Measurements from ENCODE around the gene CLDN15.
"Not testable (repeated sequence)": the region's sequence is repeated elsewhere in the genome, so short reads cannot be mapped to it uniquely, and the experiment has no call there.

CLDN15 gene

GRCh38 chr7:101237206-101238067, at the start of gene CLDN15:
Gene CLDN15 (minus strand): TSS chr7:101237802. CDS start chr7:101237581, 221 bp downstream.
- Histone ChIP-seq H3K9ac (ENCODE audit: low read depth, low read length) (no peak within 1 kb of the TSS), H3K27ac (ENCODE audit: low read length) (no peak within 1 kb of the TSS), H3K36me3 (ENCODE audit: insufficient read depth, low read depth, low read length) (peaks cover 24% of the 10 kb centered on the region), H3K4me3 (ENCODE audit: low read length) (no peak within 1 kb of the TSS), H3K27me3 (ENCODE audit: insufficient read depth, low read length) (no peaks in the 10 kb centered on the region), H3K9me3 (ENCODE audit: insufficient read depth, low read depth, low read length) (no peaks in the 10 kb centered on the region), H3K4me1 (ENCODE audit: insufficient read depth, low read length) (0 out of 2 replicates have a peak, but pooled peaks cover 2% of the 10 kb centered on the region)

DNA sequence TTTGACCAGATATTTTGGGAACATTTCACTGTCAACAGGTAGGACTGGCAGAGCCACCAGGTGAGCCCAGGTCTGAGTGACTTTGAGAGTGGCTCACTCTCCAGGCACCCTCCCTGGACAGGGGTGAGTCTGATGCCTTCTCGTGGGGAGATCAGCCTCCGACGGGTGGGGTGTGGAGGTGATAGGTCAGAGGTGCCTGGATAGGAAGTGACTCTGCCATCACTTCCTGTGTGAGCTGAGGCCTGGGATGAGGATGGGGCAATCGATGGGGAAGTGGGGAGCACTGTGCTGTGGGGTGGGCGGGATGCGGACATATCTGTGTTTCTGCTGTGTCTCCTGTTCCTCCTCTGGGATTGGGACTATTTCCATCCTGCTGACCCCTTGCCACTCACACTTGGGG, 49.4 kb upstream of the CLDN15 start:
- Histone ChIP-seq H3K27me3 (ENCODE audit: insufficient read depth, low read length) (no peaks in the 10 kb centered on the region), H3K4me1 (ENCODE audit: insufficient read depth, low read length) (peaks cover 2% of the 10 kb centered on the region; the same call in 1 of the 2 replicates), H3K27ac (ENCODE audit: low read length) (no peak overlapping the region), H3K9me3 (ENCODE audit: insufficient read depth, low read depth, low read length) (no peaks in the 10 kb centered on the region), H3K4me3 (ENCODE audit: low read length) (no peak overlapping the region), H3K9ac (ENCODE audit: low read depth, low read length) (no peak overlapping the region), H3K36me3 (ENCODE audit: insufficient read depth, low read depth, low read length) (no peaks in the 10 kb centered on the region)

DNA sequence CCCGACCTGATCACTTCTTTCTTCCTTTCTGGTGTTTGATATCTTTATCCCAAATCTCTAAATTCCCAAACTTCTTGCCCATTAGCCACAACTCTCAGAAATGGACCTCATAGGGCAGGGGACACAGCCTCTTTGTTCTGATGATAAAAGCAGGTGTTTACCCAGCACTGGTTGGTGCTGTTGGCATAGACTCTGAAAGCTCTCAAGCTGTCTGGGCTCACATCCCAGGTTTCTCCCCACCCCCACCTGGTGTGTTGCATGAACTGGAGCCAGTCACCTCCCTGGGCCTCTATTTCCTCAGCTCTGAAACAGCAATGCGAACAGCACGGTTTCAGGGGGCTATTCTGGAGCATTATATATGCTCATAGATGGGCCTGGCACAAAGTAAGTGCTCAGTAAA, 48.3 kb upstream of the CLDN15 start:
- H3K4me1 ChIP-seq (ENCODE audit: insufficient read depth, low read length); H3K27me3 ChIP-seq (ENCODE audit: insufficient read depth, low read length); H3K27ac ChIP-seq (ENCODE audit: low read length); H3K9ac ChIP-seq (ENCODE audit: low read depth, low read length); H3K4me3 ChIP-seq (ENCODE audit: low read length); H3K36me3 ChIP-seq (ENCODE audit: insufficient read depth, low read depth, low read length); H3K9me3 ChIP-seq (ENCODE audit: insufficient read depth, low read depth, low read length): not testable (repeated sequence)

GRCh38 chr7:101285171-101285570, 47.6 kb upstream of the CLDN15 start:
- no peaks in the 10 kb centered on the region for H3K36me3 ChIP-seq (ENCODE audit: insufficient read depth, low read depth, low read length)
- no peak overlapping the region for H3K4me3 ChIP-seq (ENCODE audit: low read length)
- no peaks in the 10 kb centered on the region for H3K27me3 ChIP-seq (ENCODE audit: insufficient read depth, low read length)
- no peak overlapping the region for H3K9ac ChIP-seq (ENCODE audit: low read depth, low read length)
- H3K27ac ChIP-seq (ENCODE audit: low read length) = no peak overlapping the region
- H3K9me3 ChIP-seq (ENCODE audit: insufficient read depth, low read depth, low read length) = no peaks in the 10 kb centered on the region
- H3K4me1 ChIP-seq (ENCODE audit: insufficient read depth, low read length) = peaks cover 2% of the 10 kb centered on the region; the same call in 1 of the 2 replicates

DNA sequence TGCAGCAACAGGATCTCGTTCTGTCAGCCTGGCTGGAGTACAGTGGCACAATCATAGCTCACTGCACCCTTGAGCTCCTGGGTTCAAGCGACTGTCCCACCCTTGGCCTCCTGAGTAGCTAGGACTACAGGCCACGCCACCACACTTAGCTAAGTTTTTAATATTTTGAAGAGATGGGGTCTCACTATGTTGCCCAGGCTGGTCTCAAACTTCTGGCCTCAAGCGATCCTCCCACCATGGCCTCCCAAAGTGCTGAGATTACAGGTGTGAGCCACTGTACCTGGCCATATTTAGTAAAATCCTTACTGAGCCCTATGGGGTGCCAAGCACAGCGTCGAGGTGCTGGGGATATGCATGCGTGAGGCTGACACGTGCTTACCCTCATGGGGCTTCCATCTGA, 43.3 kb upstream of the CLDN15 start:
- H3K27me3 ChIP-seq (ENCODE audit: insufficient read depth, low read length); H3K27ac ChIP-seq (ENCODE audit: low read length); H3K4me1 ChIP-seq (ENCODE audit: insufficient read depth, low read length); H3K36me3 ChIP-seq (ENCODE audit: insufficient read depth, low read depth, low read length); H3K9ac ChIP-seq (ENCODE audit: low read depth, low read length); H3K4me3 ChIP-seq (ENCODE audit: low read length); H3K9me3 ChIP-seq (ENCODE audit: insufficient read depth, low read depth, low read length): not testable (repeated sequence)

- Histone ChIP-seq H3K4me3 (ENCODE audit: low read length) (no peak overlapping the region), H3K9me3 (ENCODE audit: insufficient read depth, low read depth, low read length) (no peaks in the 10 kb centered on the region), H3K36me3 (ENCODE audit: insufficient read depth, low read depth, low read length) (no peaks in the 10 kb centered on the region), H3K4me1 (ENCODE audit: insufficient read depth, low read length) (peaks cover 2% of the 10 kb centered on the region; the same call in 1 of the 2 replicates), H3K27ac (ENCODE audit: low read length) (no peak overlapping the region), H3K9ac (ENCODE audit: low read depth, low read length) (no peak overlapping the region), H3K27me3 (ENCODE audit: insufficient read depth, low read length) (no peaks in the 10 kb centered on the region)
Measured at GRCh38 chr7:101278461-101279292, 41.1 kb upstream of the CLDN15 start.

DNA sequence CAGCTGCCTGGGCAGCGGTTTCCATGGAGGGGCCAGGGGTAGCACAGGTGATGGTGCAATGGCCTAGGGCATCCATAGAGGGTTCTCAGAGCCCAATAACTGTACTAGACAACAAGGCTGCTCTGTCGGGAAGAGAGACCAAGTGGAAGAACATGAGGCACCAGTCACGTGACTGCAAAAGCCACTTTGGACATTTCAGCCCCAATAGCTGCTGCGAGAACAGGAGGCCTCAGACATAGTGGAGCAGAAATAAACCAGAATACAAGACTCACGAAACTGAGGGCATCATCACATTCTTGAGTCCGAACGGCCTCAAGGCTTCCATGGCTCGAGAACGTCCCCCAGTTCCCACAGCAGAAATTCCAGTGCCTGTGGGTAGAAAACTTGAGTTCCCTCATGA, 39.6 kb upstream of the CLDN15 start:
- Histone ChIP-seq H3K27ac (ENCODE audit: low read length) (no peak overlapping the region), H3K27me3 (ENCODE audit: insufficient read depth, low read length) (no peaks in the 10 kb centered on the region), H3K4me1 (ENCODE audit: insufficient read depth, low read length) (peaks cover 14% of the 10 kb centered on the region; the same call in 1 of the 2 replicates), H3K9me3 (ENCODE audit: insufficient read depth, low read depth, low read length) (no peaks in the 10 kb centered on the region), H3K36me3 (ENCODE audit: insufficient read depth, low read depth, low read length) (no peaks in the 10 kb centered on the region), H3K9ac (ENCODE audit: low read depth, low read length) (no peak overlapping the region), H3K4me3 (ENCODE audit: low read length) (no peak overlapping the region)

DNA sequence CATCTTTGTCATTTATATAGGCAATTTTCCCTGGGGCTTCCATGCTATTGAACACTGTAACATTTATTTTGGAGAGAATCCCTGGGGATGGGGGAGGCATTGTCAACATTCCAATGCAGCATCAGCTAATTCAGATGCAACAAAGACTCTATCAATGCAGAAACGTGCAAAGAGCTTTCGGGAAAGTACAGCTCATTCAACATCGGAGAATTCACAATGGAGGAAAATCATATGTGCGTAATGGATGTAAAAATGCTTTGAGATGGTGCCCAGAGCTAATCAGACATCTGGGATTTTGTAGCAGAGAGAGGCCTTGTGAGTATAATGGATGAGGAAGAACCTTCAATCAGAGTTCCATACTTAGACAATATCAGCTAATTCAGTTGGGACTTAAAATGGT, 35.6 kb upstream of the CLDN15 start:
- H3K27me3 ChIP-seq (ENCODE audit: insufficient read depth, low read length) = no peaks in the 10 kb centered on the region
- H3K36me3 ChIP-seq (ENCODE audit: insufficient read depth, low read depth, low read length) = no peaks in the 10 kb centered on the region
- H3K4me1 ChIP-seq (ENCODE audit: insufficient read depth, low read length) = peaks cover 14% of the 10 kb centered on the region; the same call in 1 of the 2 replicates
- H3K9me3 ChIP-seq (ENCODE audit: insufficient read depth, low read depth, low read length) = no peaks in the 10 kb centered on the region
- no peak overlapping the region for H3K9ac ChIP-seq (ENCODE audit: low read depth, low read length)
- H3K4me3 ChIP-seq (ENCODE audit: low read length) = no peak overlapping the region
- H3K27ac ChIP-seq (ENCODE audit: low read length) = no peak overlapping the region

- no peak overlapping the region for H3K4me3 ChIP-seq (ENCODE audit: low read length)
- no peak overlapping the region for H3K9ac ChIP-seq (ENCODE audit: low read depth, low read length)
- H3K9me3 ChIP-seq (ENCODE audit: insufficient read depth, low read depth, low read length) = no peaks in the 10 kb centered on the region
- H3K27me3 ChIP-seq (ENCODE audit: insufficient read depth, low read length) = no peaks in the 10 kb centered on the region
- H3K27ac ChIP-seq (ENCODE audit: low read length) = no peak overlapping the region
- no peaks in the 10 kb centered on the region for H3K36me3 ChIP-seq (ENCODE audit: insufficient read depth, low read depth, low read length)
- peaks cover 14% of the 10 kb centered on the region; the same call in 1 of the 2 replicates for H3K4me1 ChIP-seq (ENCODE audit: insufficient read depth, low read length)
Measured at GRCh38 chr7:101271021-101271420, 33.4 kb upstream of the CLDN15 start.

DNA sequence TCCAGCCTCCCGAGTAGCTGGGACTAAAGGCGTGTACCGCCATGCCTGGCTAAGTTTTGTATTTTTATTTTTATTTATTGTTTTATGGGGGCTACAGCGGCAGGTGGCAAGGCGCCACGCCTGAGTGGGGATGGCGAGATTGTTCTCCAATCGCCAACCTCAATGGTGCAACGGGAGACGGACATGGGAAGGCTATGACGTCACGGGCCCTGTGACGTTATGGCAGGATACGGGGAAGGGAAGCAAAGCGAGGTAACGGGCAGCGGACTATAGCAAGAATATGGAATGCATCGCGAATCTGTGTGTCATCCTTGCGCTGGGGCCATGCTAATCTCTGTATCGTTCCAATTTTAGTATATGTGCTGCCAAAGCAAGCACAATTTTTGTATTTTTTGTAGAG, 32.1 kb upstream of the CLDN15 start:
- Histone ChIP-seq H3K36me3 (ENCODE audit: insufficient read depth, low read depth, low read length) (no peaks in the 10 kb centered on the region), H3K9me3 (ENCODE audit: insufficient read depth, low read depth, low read length) (no peaks in the 10 kb centered on the region), H3K27me3 (ENCODE audit: insufficient read depth, low read length) (no peaks in the 10 kb centered on the region), H3K4me1 (ENCODE audit: insufficient read depth, low read length) (peaks cover 14% of the 10 kb centered on the region; the same call in 1 of the 2 replicates), H3K27ac (ENCODE audit: low read length) (no peak overlapping the region), H3K9ac (ENCODE audit: low read depth, low read length) (no peak overlapping the region), H3K4me3 (ENCODE audit: low read length) (no peak overlapping the region)

DNA sequence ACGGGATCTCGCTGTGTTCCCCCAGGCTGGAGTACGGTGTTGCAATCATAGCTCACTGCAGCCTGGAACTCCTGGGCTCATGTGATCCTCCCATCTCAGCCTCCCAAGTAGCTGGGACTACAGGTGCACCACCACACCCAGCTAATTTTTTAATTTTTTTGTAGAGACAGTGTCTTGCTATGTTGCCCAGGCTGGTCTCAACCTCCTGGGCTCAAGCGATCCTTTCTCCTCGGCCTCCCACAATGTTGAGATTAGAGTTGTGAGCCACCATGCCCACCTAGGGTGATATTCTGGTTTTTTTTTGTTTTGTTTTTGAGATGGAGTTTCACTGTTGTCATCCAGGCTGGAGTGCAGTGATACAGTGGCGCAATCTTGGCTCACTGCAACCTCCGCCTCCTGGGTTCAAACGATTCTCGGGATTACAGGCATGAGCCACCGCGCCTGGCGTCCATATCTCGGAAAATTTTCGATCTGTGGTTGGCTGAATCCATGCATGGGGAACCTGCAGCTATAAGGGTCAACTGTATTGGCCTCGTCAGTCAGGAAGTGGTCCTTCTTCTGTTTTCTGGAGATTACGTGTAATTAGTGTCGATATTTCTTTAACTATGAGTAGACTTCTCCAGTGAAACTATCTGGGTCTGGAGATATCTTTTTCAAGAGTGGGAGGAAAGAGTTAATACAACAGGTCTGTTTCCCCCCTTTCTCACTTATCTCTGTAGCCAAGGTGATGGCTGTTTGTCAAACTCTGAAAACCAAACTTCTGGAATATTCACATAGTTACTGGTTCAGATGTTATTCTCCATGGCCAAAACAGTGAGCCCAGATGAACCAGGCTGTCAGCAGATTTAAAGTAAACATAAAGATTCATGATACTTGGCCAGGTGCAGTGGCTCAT, 28.3 kb upstream of the CLDN15 start:
- Histone ChIP-seq H3K36me3 (ENCODE audit: insufficient read depth, low read depth, low read length) (no peaks in the 10 kb centered on the region), H3K4me3 (ENCODE audit: low read length) (no peak overlapping the region), H3K9ac (ENCODE audit: low read depth, low read length) (no peak overlapping the region), H3K4me1 (ENCODE audit: insufficient read depth, low read length) (no peaks in the 10 kb centered on the region), H3K27me3 (ENCODE audit: insufficient read depth, low read length) (no peaks in the 10 kb centered on the region), H3K27ac (ENCODE audit: low read length) (no peak overlapping the region), H3K9me3 (ENCODE audit: insufficient read depth, low read depth, low read length) (no peaks in the 10 kb centered on the region)

All from iPS-20b (cell line).